ENCODE measurements around the gene MACROD2. TPM values are rescaled to one million over a fixed set of nuclear protein-coding genes. Genes with fewer than 3 reads are reported as not detected.

MACROD2 gene
- total RNA-seq, 1 donor from 2014 or later = 17.1 TPM

- no peak for DNase-seq (ENCODE audit: low spot score)
These were observed 1658.3 kb downstream of the MACROD2 start for GRCh38 chr20:15653396-15654207.

- no peak for DNase-seq (ENCODE audit: low spot score)
These were observed 1658.9 kb downstream of the MACROD2 start for GRCh38 chr20:15654208-15654649.

- no peak for DNase-seq (ENCODE audit: low spot score)
These were observed 1660.1 kb downstream of the MACROD2 start for GRCh38 chr20:15655295-15655874.

- no peak for DNase-seq (ENCODE audit: low spot score)
These were observed 1660.8 kb downstream of the MACROD2 start for GRCh38 chr20:15656124-15656523.

- no peak for DNase-seq (ENCODE audit: low spot score)
These were observed 1663.0 kb downstream of the MACROD2 start for GRCh38 chr20:15658295-15658694.

GRCh38 chr20:15673206-15673605, 1677.9 kb downstream of the MACROD2 start:
- DNase-seq (ENCODE audit: low spot score) = no peak

- no peak for DNase-seq (ENCODE audit: low spot score)
These were observed 1679.1 kb downstream of the MACROD2 start for GRCh38 chr20:15674253-15675060.

- no peak for DNase-seq (ENCODE audit: low spot score)
These were observed 1679.8 kb downstream of the MACROD2 start for GRCh38 chr20:15675061-15675514.

- no peak for DNase-seq (ENCODE audit: low spot score)
These were observed 1680.6 kb downstream of the MACROD2 start for GRCh38 chr20:15675813-15676484.

GRCh38 chr20:15676815-15677214, 1681.5 kb downstream of the MACROD2 start:
- DNase-seq (ENCODE audit: low spot score) = no peak

GRCh38 chr20:15682690-15683089, 1687.4 kb downstream of the MACROD2 start:
- DNase-seq (ENCODE audit: low spot score) = no peak

GRCh38 chr20:15692570-15692969, 1697.3 kb downstream of the MACROD2 start:
- DNase-seq (ENCODE audit: low spot score) = no peak

GRCh38 chr20:15699431-15700146, 1704.3 kb downstream of the MACROD2 start:
- no peak for DNase-seq (ENCODE audit: low spot score)

- DNase-seq (ENCODE audit: low spot score) = no peak
These were observed 1704.9 kb downstream of the MACROD2 start for GRCh38 chr20:15700147-15700765.

GRCh38 chr20:15702161-15702560, 1706.8 kb downstream of the MACROD2 start:
- no peak for DNase-seq (ENCODE audit: low spot score)

GRCh38 chr20:15703171-15703911, 1708.0 kb downstream of the MACROD2 start:
- no peak for DNase-seq (ENCODE audit: low spot score)

- no peak for DNase-seq (ENCODE audit: low spot score)
These were observed 1710.7 kb downstream of the MACROD2 start for GRCh38 chr20:15705975-15706374.

- no peak for DNase-seq (ENCODE audit: low spot score)
These were observed 1711.4 kb downstream of the MACROD2 start for GRCh38 chr20:15706719-15707118.

GRCh38 chr20:15708984-15709598, 1713.8 kb downstream of the MACROD2 start:
- no peak for DNase-seq (ENCODE audit: low spot score)
